ENCODE results near the gene ATP13A2. TPM values are rescaled to one million over a fixed set of nuclear protein-coding genes. Genes with fewer than 3 reads are reported as not detected.

ATP13A2 gene
- total RNA-seq, 1 donor from 2014 or later: 30.3 TPM

DNA sequence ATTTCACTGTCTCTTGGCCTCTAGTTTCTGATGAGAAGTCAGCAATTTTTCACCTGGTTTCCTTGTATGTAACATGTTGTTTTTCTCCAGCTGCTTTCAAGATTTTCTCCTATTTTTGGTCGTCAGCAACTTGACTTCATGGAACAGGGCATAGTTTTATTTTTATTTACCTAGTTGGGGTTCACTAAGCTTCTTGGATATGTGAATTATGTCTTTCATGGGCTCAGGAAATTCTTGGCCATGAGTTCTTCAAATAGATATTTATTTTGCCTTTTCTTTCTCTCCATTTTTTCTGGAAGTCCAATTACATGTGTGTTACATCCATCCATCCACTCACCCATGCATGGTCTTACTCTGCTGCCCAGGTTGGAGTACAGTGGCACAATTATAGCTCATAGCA is 28.4 kb upstream of the ATP13A2 start:
- no peak for TF ChIP-seq CTCF (IDR thresholded peaks at IDR 0.05; ENCODE audit: insufficient read depth, low read length, severe bottlenecking)
- Histone ChIP-seq H3K27me3 (ENCODE audit: control insufficient read depth, insufficient read depth, low read length) (no peaks in the 10 kb centered on the region), H3K4me3 (ENCODE audit: low read depth, low read length) (no peak overlapping the region), H3K36me3 (ENCODE audit: control insufficient read depth, insufficient read depth, low read length) (peaks cover 12% of the 10 kb centered on the region)
- FAIRE-seq (no peak), DNase-seq (ENCODE audit: low read depth) (no peak)

- DNase-seq (ENCODE audit: low read depth): no peak
- TF ChIP-seq CTCF (IDR thresholded peaks at IDR 0.05; ENCODE audit: insufficient read depth, low read length, severe bottlenecking): no peak
- peaks cover 12% of the 10 kb centered on the region for H3K36me3 ChIP-seq (ENCODE audit: control insufficient read depth, insufficient read depth, low read length)
- FAIRE-seq: no peak
- H3K4me3 ChIP-seq (ENCODE audit: low read depth, low read length): no peak overlapping the region
- H3K27me3 ChIP-seq (ENCODE audit: control insufficient read depth, insufficient read depth, low read length): no peaks in the 10 kb centered on the region
These were observed 27.8 kb upstream of the ATP13A2 start for GRCh38 chr1:17039522-17039921.

- FAIRE-seq (no peak), DNase-seq (ENCODE audit: low read depth) (no peak)
- peaks cover 14% of the 10 kb centered on the region for H3K36me3 ChIP-seq (ENCODE audit: control insufficient read depth, insufficient read depth, low read length)
- no peaks in the 10 kb centered on the region for H3K27me3 ChIP-seq (ENCODE audit: control insufficient read depth, insufficient read depth, low read length)
- H3K4me3 ChIP-seq (ENCODE audit: low read depth, low read length): no peak overlapping the region
- TF ChIP-seq CTCF (IDR thresholded peaks at IDR 0.05; ENCODE audit: insufficient read depth, low read length, severe bottlenecking): no peak
These were observed 21.8 kb upstream of the ATP13A2 start for GRCh38 chr1:17033481-17033880.

DNA sequence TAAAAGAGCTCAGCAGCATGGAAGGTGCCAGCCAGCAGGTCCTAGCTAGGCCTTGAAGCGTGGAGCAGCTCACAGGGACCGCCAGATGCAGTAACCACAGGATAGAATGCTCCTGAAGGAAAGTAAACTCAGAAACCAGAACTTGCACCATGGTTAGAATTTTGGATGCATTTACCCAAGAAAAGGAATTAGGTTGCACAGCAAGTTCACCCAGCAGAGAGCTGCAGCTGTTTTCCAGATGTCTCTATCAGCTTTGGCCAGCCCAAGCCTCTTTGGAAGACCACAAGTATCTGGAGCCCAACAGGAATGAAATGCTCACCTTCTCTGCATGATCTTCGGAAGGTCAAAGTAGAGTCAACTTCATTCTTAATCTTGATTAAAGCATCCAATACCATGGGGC is 21.0 kb upstream of the ATP13A2 start:
- no peak for FAIRE-seq
- no peaks in the 10 kb centered on the region for H3K27me3 ChIP-seq (ENCODE audit: control insufficient read depth, insufficient read depth, low read length)
- peaks cover 14% of the 10 kb centered on the region for H3K36me3 ChIP-seq (ENCODE audit: control insufficient read depth, insufficient read depth, low read length)
- H3K4me3 ChIP-seq (ENCODE audit: low read depth, low read length): no peak overlapping the region
- no peak for DNase-seq (ENCODE audit: low read depth)
- TF ChIP-seq CTCF (IDR thresholded peaks at IDR 0.05; ENCODE audit: insufficient read depth, low read length, severe bottlenecking): no peak

GRCh38 chr1:17031436-17031835 is 19.7 kb upstream of the ATP13A2 start:
- no peak for DNase-seq (ENCODE audit: low read depth)
- H3K36me3 ChIP-seq (ENCODE audit: control insufficient read depth, insufficient read depth, low read length): peaks cover 12% of the 10 kb centered on the region
- no peaks in the 10 kb centered on the region for H3K27me3 ChIP-seq (ENCODE audit: control insufficient read depth, insufficient read depth, low read length)
- H3K4me3 ChIP-seq (ENCODE audit: low read depth, low read length): no peak overlapping the region
- no peak for FAIRE-seq
- no peak for TF ChIP-seq CTCF (IDR thresholded peaks at IDR 0.05; ENCODE audit: insufficient read depth, low read length, severe bottlenecking)

GRCh38 chr1:17030206-17030605 is 18.5 kb upstream of the ATP13A2 start:
- no peak for DNase-seq (ENCODE audit: low read depth)
- TF ChIP-seq CTCF (IDR thresholded peaks at IDR 0.05; ENCODE audit: insufficient read depth, low read length, severe bottlenecking): no peak
- no peaks in the 10 kb centered on the region for H3K27me3 ChIP-seq (ENCODE audit: control insufficient read depth, insufficient read depth, low read length)
- no peak overlapping the region for H3K4me3 ChIP-seq (ENCODE audit: low read depth, low read length)
- peaks cover 15% of the 10 kb centered on the region for H3K36me3 ChIP-seq (ENCODE audit: control insufficient read depth, insufficient read depth, low read length)
- FAIRE-seq: no peak

All from bronchial epithelial cell (primary cell).